PC-3 (cell line): ENCODE measurements around the gene PKD1L1. TPM values are rescaled to one million over a fixed set of nuclear protein-coding genes. Genes with fewer than 3 reads are reported as not detected.

ENCODE experiments used
- ATAC-seq: fragments of 200-7000 bp; cut with Tn5 transposase; 2 replicates; pipeline ENCODE4 v1.9.1; 2020; ENCODE audit warnings: mild to moderate bottlenecking, moderate library complexity
- BruUV-seq: library from RNA; stranded (reverse); fragments of 400-500 nt; replicated peaks from 2 replicates; lab custom pipeline; 2021; lab: Mats Ljungman, UMichigan
- CTCF ChIA-PET: fragments of 300-600 bp; sonication (Branson Sonifier 250); formaldehyde crosslinking; loops from one replicate; lab custom pipeline; 2022; ENCODE audit warnings: antibody characterized with exemption; lab: Charles Lee
- POLR2A ChIA-PET: fragments of 300-600 bp; sonication (Branson Sonifier 250); formaldehyde crosslinking; loops from one replicate; lab custom pipeline; 2022; ENCODE audit warnings: antibody characterized with exemption; ENCODE audit not compliant: unreplicated experiment; lab: Charles Lee
- DNase-seq: peaks from one replicate; pipeline ENCODE4 v3.0.0-alpha.2; 2015
- H2AFZ ChIP-seq: fragments of 300-600 bp; sonication (generic); 2 replicates; pipeline ENCODE4 v1.6.0; 2016; ENCODE audit warnings: antibody characterized with exemption, low read length
- H3F3A ChIP-seq: fragments of 300-600 bp; sonication (generic); one replicate; pipeline ENCODE4 v1.6.0; 2017; ENCODE audit warnings: antibody characterized with exemption, low read length, control low read depth, mild to moderate bottlenecking; ENCODE audit not compliant: unreplicated experiment
- H3K27ac ChIP-seq: fragments of 300-600 bp; sonication (generic); 2 replicates; pipeline ENCODE4 v1.5.1; 2016; ENCODE audit warnings: mild to moderate bottlenecking, low read length
- H3K27me3 ChIP-seq: fragments of 300-600 bp; sonication (generic); 2 replicates; pipeline ENCODE4 v1.6.1; 2016; ENCODE audit warnings: low read length, mixed read lengths
- H3K36me3 ChIP-seq: fragments of 300-600 bp; sonication (generic); 2 replicates; pipeline ENCODE4 v1.6.1; 2016; ENCODE audit warnings: low read depth, mixed run types, low read length, mixed read lengths
- H3K4me1 ChIP-seq: fragments of 300-600 bp; sonication (generic); 2 replicates; pipeline ENCODE4 v1.5.1; 2016; ENCODE audit warnings: low read length; ENCODE audit not compliant: insufficient read depth
- H3K4me2 ChIP-seq: fragments of 300-600 bp; sonication (generic); 2 replicates; pipeline ENCODE4 v1.6.0; 2016; ENCODE audit warnings: low read length
- H3K4me3 ChIP-seq: fragments of 300-600 bp; sonication (generic); 2 replicates; pipeline ENCODE4 v1.5.1; 2016; ENCODE audit warnings: mild to moderate bottlenecking, low read length, mixed read lengths
- H3K79me2 ChIP-seq: fragments of 300-600 bp; sonication (generic); 2 replicates; pipeline ENCODE4 v1.6.1; 2017; ENCODE audit warnings: low read length, mixed read lengths
- H3K9ac ChIP-seq: fragments of 300-600 bp; sonication (generic); 2 replicates; pipeline ENCODE4 v1.6.0; 2016; ENCODE audit warnings: mild to moderate bottlenecking, low read length
- H3K9me2 ChIP-seq: fragments of 300-600 bp; sonication (generic); replicated peaks from 2 replicates; pipeline ENCODE4 v1.6.1; 2016; ENCODE audit warnings: mixed run types, low read length, mixed read lengths
- H3K9me3 ChIP-seq: fragments of 300-600 bp; sonication (generic); 2 replicates; pipeline ENCODE4 v1.6.1; 2016; ENCODE audit warnings: low read length, mixed read lengths
- H4K20me1 ChIP-seq: fragments of 300-600 bp; sonication (generic); 2 replicates; pipeline ENCODE4 v1.6.1; 2016; ENCODE audit warnings: low read length, mixed read lengths
- CTCF ChIP-seq: fragments of 300-600 bp; sonication (generic); conservative IDR thresholded peaks from 2 replicates; pipeline ENCODE4 v1.5.1; 2017; ENCODE audit warnings: antibody characterized with exemption, low read depth, mild to moderate bottlenecking, low read length
- EZH2 ChIP-seq: fragments of 300-600 bp; sonication (generic); IDR thresholded peaks from one replicate; pipeline ENCODE4 v1.6.1; 2017; ENCODE audit warnings: antibody characterized with exemption, mild to moderate bottlenecking, low read length; ENCODE audit not compliant: unreplicated experiment
- EZH2phosphoT487 ChIP-seq: fragments of 300-600 bp; sonication (generic); IDR thresholded peaks from 2 replicates; pipeline ENCODE4 v1.6.1; 2018; ENCODE audit warnings: mild to moderate bottlenecking, antibody characterized with exemption, low read length, borderline replicate concordance
- intact Hi-C: fragments of 100-400 bp; cut with micrococcal nuclease; formaldehyde crosslinking; loops from 2 replicates; pipeline ENCODE4 v1.9.0; 2023
- total RNA-seq: library from RNA; depleted of rRNA; stranded (reverse); fragments of >200 nt; gene quantifications from 2 replicates; pipeline ENCODE4 v1.2.3, GENCODE V29; 2014

Gene PKD1L1
- total RNA-seq, 1 experiment from 2014 or later: 0.04 TPM

GRCh38 chr7:47730142-47730541, 218.1 kb downstream of the PKD1L1 start:
- Histone ChIP-seq H3K79me2 (no peaks in the 10 kb centered on the region), H3F3A (no peaks in the 10 kb centered on the region), H3K9ac (no peak overlapping the region), H3K4me1 (peaks cover 9% of the 10 kb centered on the region), H3K27me3 (no peaks in the 10 kb centered on the region), H3K27ac (no peak overlapping the region), H3K9me3 (no peaks in the 10 kb centered on the region), H3K36me3 (no peaks in the 10 kb centered on the region), H3K4me3 (no peak overlapping the region), H3K9me2 (no peaks in the 10 kb centered on the region), H3K4me2 (no peak overlapping the region), H4K20me1 (no peaks in the 10 kb centered on the region), H2AFZ (no peak overlapping the region)
- no peak for DNase-seq
- ATAC-seq: no peak
- CTCF ChIA-PET: no interaction called here
- no peak for TF ChIP-seq EZH2phosphoT487
- no peak for TF ChIP-seq CTCF
- TF ChIP-seq EZH2: no peak
- no TSS peak for BruUV-seq
- intact Hi-C loops: no loop called here
- POLR2A ChIA-PET: no interaction called here

- Histone ChIP-seq H3K36me3 (no peaks in the 10 kb centered on the region), H3K4me3 (no peak overlapping the region), H3K27me3 (no peaks in the 10 kb centered on the region), H2AFZ (no peak overlapping the region), H4K20me1 (no peaks in the 10 kb centered on the region), H3K9me3 (no peaks in the 10 kb centered on the region), H3K27ac (peak overlapping the region; percentile 65; the same call in 1 of the 2 replicates), H3K4me2 (no peak overlapping the region), H3K79me2 (no peaks in the 10 kb centered on the region), H3K9me2 (no peaks in the 10 kb centered on the region), H3K4me1 (peaks cover 21% of the 10 kb centered on the region), H3K9ac (no peak overlapping the region), H3F3A (no peaks in the 10 kb centered on the region)
- intact Hi-C loops: no loop called here
- BruUV-seq: no TSS peak
- TF ChIP-seq CTCF (no peak), EZH2 (no peak), EZH2phosphoT487 (no peak)
- no peak for ATAC-seq
- CTCF ChIA-PET: no interaction called here
- POLR2A ChIA-PET: no interaction called here
- DNase-seq: no peak
These were observed 222.1 kb downstream of the PKD1L1 start for GRCh38 chr7:47726047-47726726.

GRCh38 chr7:47725031-47725780, 223.1 kb downstream of the PKD1L1 start:
- BruUV-seq: no TSS peak
- Histone ChIP-seq H3K79me2 (no peaks in the 10 kb centered on the region), H3K9me2 (no peaks in the 10 kb centered on the region), H3K27me3 (no peaks in the 10 kb centered on the region), H3K4me3 (no peak overlapping the region), H3K4me1 (peaks cover 21% of the 10 kb centered on the region), H3K9ac (no peak overlapping the region; the same call in 1 of the 2 replicates), H3K4me2 (peak overlapping the region; percentile 42), H3K36me3 (no peaks in the 10 kb centered on the region), H4K20me1 (no peaks in the 10 kb centered on the region), H3F3A (no peaks in the 10 kb centered on the region), H2AFZ (peak overlapping the region; percentile 47; the same call in 1 of the 2 replicates), H3K27ac (peak overlapping the region; percentile 65), H3K9me3 (no peaks in the 10 kb centered on the region)
- TF ChIP-seq EZH2 (no peak), EZH2phosphoT487 (no peak), CTCF (no peak)
- DNase-seq: peak; percentile 62
- intact Hi-C loops: no loop called here
- POLR2A ChIA-PET: interaction anchor here (0.6 kb wide), 1 partner anchor 151 kb away, joined by 11 read pairs; no protein-coding TSS in a partner anchor
- CTCF ChIA-PET: no interaction called here
- peak; percentile 76 for ATAC-seq
